Myocyte (in vitro differentiated cells): Measurements from ENCODE around the gene TOMM20. TPM values are rescaled to one million over a fixed set of nuclear protein-coding genes. Genes with fewer than 3 reads are reported as not detected.
"Not testable (repeated sequence)": the region's sequence is repeated elsewhere in the genome, so short reads cannot be mapped to it uniquely, and the experiment has no call there.

Experiments used
- DNase-seq: peaks from one replicate; pipeline ENCODE4 v3.0.0-alpha.2; 2012; ENCODE audit warnings: low read depth
- total RNA-seq: library from RNA; depleted of rRNA; stranded (reverse); fragments of >200 nt; gene quantifications from 2 replicates; pipeline ENCODE4 v1.2.3, GENCODE V29; 2014

TOMM20 gene
- total RNA-seq, 1 donor from 2014 or later = 112 TPM

GRCh38 chr1:235079443-235080296, 49.0 kb downstream of the TOMM20 start:
- DNase-seq = peak; percentile 55

- DNase-seq = peak; percentile 77
Observed at GRCh38 chr1:235078480-235079381, 49.9 kb downstream of the TOMM20 start.

GRCh38 chr1:235077571-235078479, 50.8 kb downstream of the TOMM20 start:
- DNase-seq = no peak

GRCh38 chr1:235077163-235077540, 51.5 kb downstream of the TOMM20 start:
- no peak for DNase-seq

- no peak for DNase-seq
Observed at GRCh38 chr1:235076504-235077162, 52.0 kb downstream of the TOMM20 start.

- DNase-seq = no peak
Observed at GRCh38 chr1:235075777-235076308, 52.8 kb downstream of the TOMM20 start.

- DNase-seq = peak; percentile 98
Observed at GRCh38 chr1:235075048-235075776, 53.4 kb downstream of the TOMM20 start.

- peak; percentile 73 for DNase-seq
Observed at GRCh38 chr1:235074523-235075047, 54.1 kb downstream of the TOMM20 start.

GRCh38 chr1:235073968-235074522, 54.6 kb downstream of the TOMM20 start:
- no peak for DNase-seq

GRCh38 chr1:235073331-235073967, 55.2 kb downstream of the TOMM20 start:
- DNase-seq = no peak

- not testable (repeated sequence) for DNase-seq
Observed at GRCh38 chr1:235072577-235072976, 56.1 kb downstream of the TOMM20 start.

GRCh38 chr1:235072096-235072495, 56.5 kb downstream of the TOMM20 start:
- no peak for DNase-seq

GRCh38 chr1:235070819-235071218, 57.8 kb downstream of the TOMM20 start:
- no peak for DNase-seq

- peak; percentile 85 for DNase-seq
Observed at GRCh38 chr1:235069577-235070563, 58.8 kb downstream of the TOMM20 start.

GRCh38 chr1:235069176-235069575, 59.5 kb downstream of the TOMM20 start:
- DNase-seq = no peak

GRCh38 chr1:235068158-235069121, 60.2 kb downstream of the TOMM20 start:
- no peak for DNase-seq
